Skeletal muscle cell (primary cell): ENCODE measurements around the gene SOCS2.

Source experiments
- DNase-seq: peaks from one replicate; pipeline ENCODE4 v3.0.0-alpha.2; 2010; ENCODE audit warnings: low read depth
- H3K4me3 ChIP-seq: 2 replicates; pipeline ENCODE4 v1.5.1; 2011; ENCODE audit warnings: low read depth, mild to moderate bottlenecking, control low read depth, low read length, moderate library complexity

The SOCS2 gene

GRCh38 chr12:93563807-93564538 is 8.5 kb upstream of the SOCS2 start:
- H3K4me3 ChIP-seq: no peak overlapping the region
- DNase-seq: no peak

- H3K4me3 ChIP-seq: no peak overlapping the region
- no peak for DNase-seq
These were observed 6.7 kb upstream of the SOCS2 start for GRCh38 chr12:93565760-93566159.

GRCh38 chr12:93567174-93567573 is 5.3 kb upstream of the SOCS2 start:
- H3K4me3 ChIP-seq: no peak overlapping the region
- no peak for DNase-seq

- DNase-seq: no peak
These were observed 4.4 kb upstream of the SOCS2 start for GRCh38 chr12:93568091-93568490.

GRCh38 chr12:93569301-93569655 is 3.2 kb upstream of the SOCS2 start:
- H3K4me3 ChIP-seq: peak overlapping the region; percentile 80
- no peak for DNase-seq

More at GRCh38 chr12:93568091-93568490, 4.4 kb upstream of the SOCS2 start:
- H3K4me3 ChIP-seq: no peak overlapping the region

GRCh38 chr12:93569656-93570551 is 2.6 kb upstream of the SOCS2 start:
- peak; percentile 66 for DNase-seq
- H3K4me3 ChIP-seq: peak overlapping the region; percentile 80

GRCh38 chr12:93570552-93571364 is 1.7 kb upstream of the SOCS2 start:
- DNase-seq: peak; percentile 85
- H3K4me3 ChIP-seq: peak overlapping the region; percentile 80

- DNase-seq: no peak
- peak overlapping the region; percentile 80 for H3K4me3 ChIP-seq
These were observed 1.0 kb upstream of the SOCS2 start for GRCh38 chr12:93571365-93571924.

- peak overlapping the region; percentile 80 for H3K4me3 ChIP-seq
- no peak for DNase-seq
These were observed 457 bp downstream of the SOCS2 start for GRCh38 chr12:93572712-93573551.

- no peak for DNase-seq
- peak overlapping the region; percentile 80 for H3K4me3 ChIP-seq
These were observed 1.2 kb downstream of the SOCS2 start for GRCh38 chr12:93573552-93574223.

- H3K4me3 ChIP-seq: no peak overlapping the region
- no peak for DNase-seq
These were observed 4.7 kb downstream of the SOCS2 start for GRCh38 chr12:93577222-93577621.

- DNase-seq: no peak
- no peak overlapping the region for H3K4me3 ChIP-seq
These were observed 5.7 kb downstream of the SOCS2 start for GRCh38 chr12:93578221-93578620.

- no peak overlapping the region for H3K4me3 ChIP-seq
- no peak for DNase-seq
These were observed 8.2 kb downstream of the SOCS2 start for GRCh38 chr12:93580682-93581081.

- H3K4me3 ChIP-seq: no peak overlapping the region
- no peak for DNase-seq
These were observed 8.9 kb downstream of the SOCS2 start for GRCh38 chr12:93581370-93581769.

GRCh38 chr12:93582351-93582750 is 9.9 kb downstream of the SOCS2 start:
- no peak overlapping the region for H3K4me3 ChIP-seq

GRCh38 chr12:93583627-93584392 is 11.3 kb downstream of the SOCS2 start:
- no peak overlapping the region for H3K4me3 ChIP-seq
- DNase-seq: no peak

More at GRCh38 chr12:93582351-93582750, 9.9 kb downstream of the SOCS2 start:
- DNase-seq: no peak

- H3K4me3 ChIP-seq: no peak overlapping the region
- DNase-seq: no peak
These were observed 12.8 kb downstream of the SOCS2 start for GRCh38 chr12:93585247-93585646.
